ENCODE data around the gene BRD4. TPM values are rescaled to one million over a fixed set of nuclear protein-coding genes. Genes with fewer than 3 reads are reported as not detected.

Gene BRD4
- total and polyA plus RNA-seq, 2 of the 13 experiments (the other 11 are each of a cell fraction or from before 2014, with no cell fraction given) = 10.5 to 11.4 TPM

DNA sequence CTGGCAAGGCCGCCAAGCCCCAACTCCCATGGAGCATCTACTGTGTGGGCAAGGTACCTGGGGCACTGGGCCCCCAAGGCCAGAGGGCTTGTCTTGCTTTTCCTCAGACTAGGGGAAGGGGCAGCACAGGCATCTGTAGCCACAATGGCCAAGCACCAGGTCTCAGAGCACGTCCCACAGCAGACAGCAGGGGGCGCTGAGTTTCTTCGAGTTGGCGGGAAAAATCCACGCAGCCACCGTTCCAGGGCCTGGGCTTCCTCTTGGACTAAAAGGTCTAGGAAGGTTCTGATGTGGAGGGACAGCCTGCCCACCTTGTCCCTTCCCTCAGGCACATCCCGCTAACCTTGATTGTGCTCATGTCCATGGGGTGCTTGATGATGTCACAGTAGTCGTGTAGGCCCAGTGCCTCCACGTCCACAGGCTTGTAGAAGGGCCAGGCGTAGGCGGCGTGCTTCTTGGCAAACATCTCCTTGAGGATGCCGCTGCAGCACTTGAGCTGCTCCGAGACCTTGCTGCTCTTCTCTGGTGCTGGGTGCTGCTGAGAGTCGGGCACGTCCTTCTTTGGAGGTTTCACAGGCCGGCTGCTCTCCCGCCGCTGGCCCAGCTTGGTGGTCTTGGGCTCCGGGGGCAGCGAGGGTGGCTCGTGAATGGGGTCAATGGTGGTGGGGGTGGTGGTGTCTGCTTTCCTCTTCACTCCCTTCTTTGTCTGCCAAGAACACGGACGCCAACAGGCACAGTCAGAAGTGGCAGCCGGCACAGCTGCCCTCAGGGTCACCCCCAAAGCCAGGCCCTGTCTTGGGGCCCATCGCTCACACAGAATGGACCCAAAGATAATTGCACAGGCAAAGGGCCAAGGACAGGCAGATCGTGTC is 68.0 kb downstream of the BRD4 start:
- Histone ChIP-seq H4K20me1 (ENCODE audit: insufficient read depth, low read length) (peaks cover 55% of the 10 kb centered on the region), H3K4me2 (ENCODE audit: low read depth, low read length) (no peak overlapping the region), H3K36me3 (replicated peaks in 1 of 2; ENCODE audit: control insufficient read depth in 1 of 2, insufficient read depth in 2 of 2, low read length in 2 of 2) (peaks cover 50 to 92% of the 10 kb centered on the region in 2 experiments), H3K4me3 (replicated peaks in 1 of 3; ENCODE audit: insufficient read depth in 1 of 3, low read depth in 2 of 3, low read length in 3 of 3) (no peak overlapping the region), H3K9me3 (ENCODE audit: low read length) (no peaks in the 10 kb centered on the region), H3K79me2 (ENCODE audit: insufficient read depth, low read length) (peaks cover 34% of the 10 kb centered on the region), H3K9ac (ENCODE audit: insufficient read depth, low read depth, low read length) (no peak overlapping the region), H2AFZ (ENCODE audit: low read length) (no peak overlapping the region), H3K27me3 (ENCODE audit: control insufficient read depth in 1 of 2, insufficient read depth in 2 of 2, low read length in 2 of 2) (no peaks in the 10 kb centered on the region), H3K27ac (ENCODE audit: extremely low read length, insufficient read depth, low read length) (no peak overlapping the region), H3K4me1 (ENCODE audit: insufficient read depth, low read length) (peaks cover 23% of the 10 kb centered on the region)
- 87% methylated on average over 7 of the region's 28 CpGs for WGBS (ENCODE audit: low lambda C conversion rate)
- no TSS peak for BruUV-seq (replicated peaks)
- in situ Hi-C loops (cut with HindIII; ENCODE audit: extremely low pct_ligation_motif_present, low pct_unique_long_range_greater_than_20kb) (no loop called here), intact Hi-C loops (cut with micrococcal nuclease; ENCODE audit: unreplicated experiment) (loop anchor here (1.0 to 10.0 kb wide), 3 partner anchors 33 to 153 kb away; partner anchors contain the start of gene AKAP8L)
- FAIRE-seq (peak; percentile 75), DNase-seq (ENCODE audit: low spot score) (peak; percentile 56), ATAC-seq (peak; percentile 74)
- ChIA-PET POLR2A (no interaction called here), CTCF (ENCODE audit: low intra/inter-chr PET ratio, low total read pairs) (interaction anchor here (2.0 kb wide), 1 partner anchor 33 kb away, joined by 8 read pairs; no protein-coding TSS in a partner anchor)
- peak; percentile 12; the same call in 1 of the 2 replicates for TF ChIP-seq ZC3H13 (CRISPR knock-in tag; IDR thresholded peaks at IDR 0.05)
- TF ChIP-seq SMC3 (IDR thresholded peaks at IDR 0.05; ENCODE audit: low read length) = peak; percentile 74
- TF ChIP-seq BORCS8-MEF2B (CRISPR knock-in tag; IDR thresholded peaks at IDR 0.05) = 0 out of 2 replicates have a peak, but pooled peaks have one; percentile 30
- TF ChIP-seq TBP (CRISPR knock-in tag; IDR thresholded peaks at IDR 0.05) = no peak
- no peak for TF ChIP-seq NR2F1 (CRISPR knock-in tag; IDR thresholded peaks at IDR 0.05)
- 0 out of 2 replicates have a peak, but pooled peaks have one; percentile 25 for TF ChIP-seq ZNF431 (CRISPR knock-in tag; IDR thresholded peaks at IDR 0.05; ENCODE audit: borderline replicate concordance, low read depth)
- TF ChIP-seq, protein P1, sequence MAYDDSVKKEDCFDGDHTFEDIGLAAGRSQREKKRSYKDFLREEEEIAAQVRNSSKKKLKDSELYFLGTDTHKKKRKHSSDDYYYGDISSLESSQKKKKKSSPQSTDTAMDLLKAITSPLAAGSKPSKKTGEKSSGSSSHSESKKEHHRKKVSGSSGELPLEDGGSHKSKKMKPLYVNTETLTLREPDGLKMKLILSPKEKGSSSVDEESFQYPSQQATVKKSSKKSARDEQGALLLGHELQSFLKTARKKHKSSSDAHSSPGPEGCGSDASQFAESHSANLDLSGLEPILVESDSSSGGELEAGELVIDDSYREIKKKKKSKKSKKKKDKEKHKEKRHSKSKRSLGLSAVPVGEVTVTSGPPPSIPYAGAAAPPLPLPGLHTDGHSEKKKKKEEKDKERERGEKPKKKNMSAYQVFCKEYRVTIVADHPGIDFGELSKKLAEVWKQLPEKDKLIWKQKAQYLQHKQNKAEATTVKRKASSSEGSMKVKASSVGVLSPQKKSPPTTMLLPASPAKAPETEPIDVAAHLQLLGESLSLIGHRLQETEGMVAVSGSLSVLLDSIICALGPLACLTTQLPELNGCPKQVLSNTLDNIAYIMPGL (CRISPR knock-in tag; IDR thresholded peaks at IDR 0.05; ENCODE audit: borderline replicate concordance in 1 of 2, low read depth in 1 of 2) = peak in 1 of 2 experiments; percentile 65; a peak in 2 of 4 replicates
- TF ChIP-seq ELF1 (CRISPR knock-in tag; IDR thresholded peaks at IDR 0.05) = no peak
- TF ChIP-seq, protein P2, sequence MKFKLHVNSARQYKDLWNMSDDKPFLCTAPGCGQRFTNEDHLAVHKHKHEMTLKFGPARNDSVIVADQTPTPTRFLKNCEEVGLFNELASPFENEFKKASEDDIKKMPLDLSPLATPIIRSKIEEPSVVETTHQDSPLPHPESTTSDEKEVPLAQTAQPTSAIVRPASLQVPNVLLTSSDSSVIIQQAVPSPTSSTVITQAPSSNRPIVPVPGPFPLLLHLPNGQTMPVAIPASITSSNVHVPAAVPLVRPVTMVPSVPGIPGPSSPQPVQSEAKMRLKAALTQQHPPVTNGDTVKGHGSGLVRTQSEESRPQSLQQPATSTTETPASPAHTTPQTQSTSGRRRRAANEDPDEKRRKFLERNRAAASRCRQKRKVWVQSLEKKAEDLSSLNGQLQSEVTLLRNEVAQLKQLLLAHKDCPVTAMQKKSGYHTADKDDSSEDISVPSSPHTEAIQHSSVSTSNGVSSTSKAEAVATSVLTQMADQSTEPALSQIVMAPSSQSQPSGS (CRISPR knock-in tag; IDR thresholded peaks at IDR 0.05) = no peak
- peak; percentile 87 for TF ChIP-seq RBM22 (optimal IDR thresholded peaks at IDR 0.05; ENCODE audit: low read length)
- TF ChIP-seq, protein P3, sequence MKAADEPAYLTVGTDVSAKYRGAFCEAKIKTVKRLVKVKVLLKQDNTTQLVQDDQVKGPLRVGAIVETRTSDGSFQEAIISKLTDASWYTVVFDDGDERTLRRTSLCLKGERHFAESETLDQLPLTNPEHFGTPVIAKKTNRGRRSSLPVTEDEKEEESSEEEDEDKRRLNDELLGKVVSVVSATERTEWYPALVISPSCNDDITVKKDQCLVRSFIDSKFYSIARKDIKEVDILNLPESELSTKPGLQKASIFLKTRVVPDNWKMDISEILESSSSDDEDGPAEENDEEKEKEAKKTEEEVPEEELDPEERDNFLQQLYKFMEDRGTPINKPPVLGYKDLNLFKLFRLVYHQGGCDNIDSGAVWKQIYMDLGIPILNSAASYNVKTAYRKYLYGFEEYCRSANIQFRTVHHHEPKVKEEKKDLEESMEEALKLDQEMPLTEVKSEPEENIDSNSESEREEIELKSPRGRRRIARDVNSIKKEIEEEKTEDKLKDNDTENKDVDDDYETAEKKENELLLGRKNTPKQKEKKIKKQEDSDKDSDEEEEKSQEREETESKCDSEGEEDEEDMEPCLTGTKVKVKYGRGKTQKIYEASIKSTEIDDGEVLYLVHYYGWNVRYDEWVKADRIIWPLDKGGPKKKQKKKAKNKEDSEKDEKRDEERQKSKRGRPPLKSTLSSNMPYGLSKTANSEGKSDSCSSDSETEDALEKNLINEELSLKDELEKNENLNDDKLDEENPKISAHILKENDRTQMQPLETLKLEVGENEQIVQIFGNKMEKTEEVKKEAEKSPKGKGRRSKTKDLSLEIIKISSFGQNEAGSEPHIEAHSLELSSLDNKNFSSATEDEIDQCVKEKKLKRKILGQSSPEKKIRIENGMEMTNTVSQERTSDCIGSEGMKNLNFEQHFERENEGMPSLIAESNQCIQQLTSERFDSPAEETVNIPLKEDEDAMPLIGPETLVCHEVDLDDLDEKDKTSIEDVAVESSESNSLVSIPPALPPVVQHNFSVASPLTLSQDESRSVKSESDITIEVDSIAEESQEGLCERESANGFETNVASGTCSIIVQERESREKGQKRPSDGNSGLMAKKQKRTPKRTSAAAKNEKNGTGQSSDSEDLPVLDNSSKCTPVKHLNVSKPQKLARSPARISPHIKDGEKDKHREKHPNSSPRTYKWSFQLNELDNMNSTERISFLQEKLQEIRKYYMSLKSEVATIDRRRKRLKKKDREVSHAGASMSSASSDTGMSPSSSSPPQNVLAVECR (CRISPR knock-in tag; IDR thresholded peaks at IDR 0.05; ENCODE audit: borderline replicate concordance) = 0 out of 2 replicates have a peak, but pooled peaks have one; percentile 9
- no peak for TF ChIP-seq ZSCAN22 (CRISPR knock-in tag; IDR thresholded peaks at IDR 0.05)
- 0 out of 2 replicates have a peak, but pooled peaks have one; percentile 23 for TF ChIP-seq AHR (CRISPR knock-in tag; IDR thresholded peaks at IDR 0.05)
